HG03060 (cell line): ENCODE measurements around the gene SELE.
A peak's percentile ranks its signal among the peaks of the same experiment; 100 is the strongest.
"Not testable (repeated sequence)": the region's sequence is repeated elsewhere in the genome, so short reads cannot be mapped to it uniquely, and the experiment has no call there.

Source experiments
- ATAC-seq: cut with Tn5 transposase; IDR thresholded peaks from one replicate; pipeline ENCODE4 v1.9.1; 2021; ENCODE audit warnings: low read depth, moderate number of reproducible peaks; ENCODE audit not compliant: unreplicated experiment

Gene SELE

GRCh38 chr1:169725930-169726329 lies 7.9 kb downstream of the SELE start:
- no peak for ATAC-seq

GRCh38 chr1:169724168-169724567 lies 9.7 kb downstream of the SELE start:
- ATAC-seq: no peak

- ATAC-seq: no peak
Measured at GRCh38 chr1:169723763-169724162, 10.1 kb downstream of the SELE start.

- ATAC-seq: no peak
Measured at GRCh38 chr1:169722779-169723178, 11.1 kb downstream of the SELE start.

- not testable (repeated sequence) for ATAC-seq
Measured at GRCh38 chr1:169715100-169715499, 18.8 kb downstream of the SELE start.

GRCh38 chr1:169713090-169713489 lies 20.8 kb downstream of the SELE start:
- not testable (repeated sequence) for ATAC-seq

- no peak for ATAC-seq
Measured at GRCh38 chr1:169712309-169712631, 21.6 kb downstream of the SELE start.

- peak; percentile 56 for ATAC-seq
Measured at GRCh38 chr1:169711469-169712308, 22.2 kb downstream of the SELE start, which contains the start of gene SELL. Gene SELL (minus strand): TSS chr1:169711620. CDS start chr1:169711498, 122 bp downstream.

- ATAC-seq: no peak
Measured at GRCh38 chr1:169708647-169709046, 25.2 kb downstream of the SELE start.

- no peak for ATAC-seq
Measured at GRCh38 chr1:169707912-169708604, 25.8 kb downstream of the SELE start.

- ATAC-seq: no peak
Measured at GRCh38 chr1:169704797-169705196, 29.1 kb downstream of the SELE start.

GRCh38 chr1:169701261-169702005 lies 32.4 kb downstream of the SELE start:
- no peak for ATAC-seq

- no peak for ATAC-seq
Measured at GRCh38 chr1:169699707-169700106, 34.2 kb downstream of the SELE start.

- ATAC-seq: no peak
Measured at GRCh38 chr1:169698976-169699375, 34.9 kb downstream of the SELE start.

GRCh38 chr1:169697755-169698154 lies 36.1 kb downstream of the SELE start:
- no peak for ATAC-seq

GRCh38 chr1:169696273-169697100 lies 37.4 kb downstream of the SELE start:
- ATAC-seq: no peak

GRCh38 chr1:169694304-169695075 lies 39.4 kb downstream of the SELE start:
- ATAC-seq: no peak

- ATAC-seq: peak; percentile 32
Measured at GRCh38 chr1:169692756-169693460, 41.0 kb downstream of the SELE start.

GRCh38 chr1:169690489-169690888 lies 43.4 kb downstream of the SELE start:
- no peak for ATAC-seq
